Lung microvascular endothelial cell (primary cell): ENCODE data around the gene TGIF2. TPM values are rescaled to one million over a fixed set of nuclear protein-coding genes. Genes with fewer than 3 reads are reported as not detected.

Experiments used
- DNase-seq, 2 donors: peaks; one replicate each; pipeline versions ENCODE4 v3.0.0 to v3.0.0-alpha.2; 2010; ENCODE audit warnings: low read depth in 2 of 2
- total RNA-seq: library from RNA; depleted of rRNA; stranded (reverse); fragments of >200 nt; gene quantifications from 2 replicates; pipeline ENCODE4 v1.2.1, GENCODE V29; 2014

Gene TGIF2
- total RNA-seq = 15.5 and 22.0 TPM in 2 replicates

GRCh38 chr20:36573103-36573797 lies at the start of gene TGIF2:
Gene TGIF2 (plus strand): TSS chr20:36573597. CDS start chr20:36578775, 5,178 bp downstream.
- peak; percentile 62 to 93 for DNase-seq

- no peak for DNase-seq
Observed at GRCh38 chr20:36525620-36526365, 47.6 kb upstream of the TGIF2 start.

- no peak for DNase-seq
Observed at GRCh38 chr20:36526521-36527011, 46.8 kb upstream of the TGIF2 start.

- DNase-seq = no peak
Observed at GRCh38 chr20:36527331-36528125, 45.9 kb upstream of the TGIF2 start.

- DNase-seq = no peak
Observed at GRCh38 chr20:36528176-36528874, 45.1 kb upstream of the TGIF2 start.

- no peak for DNase-seq
Observed at GRCh38 chr20:36528875-36529417, 44.5 kb upstream of the TGIF2 start.

- no peak for DNase-seq
Observed at GRCh38 chr20:36532388-36532787, 41.0 kb upstream of the TGIF2 start.

GRCh38 chr20:36532822-36533221 lies 40.6 kb upstream of the TGIF2 start:
- DNase-seq = no peak

- DNase-seq = peak; percentile 32 to 76
Observed at GRCh38 chr20:36538026-36538722, 35.2 kb upstream of the TGIF2 start.

GRCh38 chr20:36540551-36541211 lies 32.7 kb upstream of the TGIF2 start:
- no peak for DNase-seq

GRCh38 chr20:36541227-36541767 lies 32.1 kb upstream of the TGIF2 start, which contains the start of gene MYL9:
Gene MYL9 (plus strand): TSS chr20:36541519. CDS start chr20:36544885, 3,366 bp downstream.
- peak; percentile 50 to 59 for DNase-seq

GRCh38 chr20:36541768-36542488 lies 31.5 kb upstream of the TGIF2 start:
- DNase-seq = peak; percentile 20 to 38

GRCh38 chr20:36542516-36543183 lies 30.7 kb upstream of the TGIF2 start:
- no peak for DNase-seq

GRCh38 chr20:36543184-36544133 lies 29.9 kb upstream of the TGIF2 start:
- DNase-seq = no peak

GRCh38 chr20:36544134-36545018 lies 29.0 kb upstream of the TGIF2 start:
- peak; percentile 24 to 42 for DNase-seq
